Activated CD4-positive, alpha-beta T cell treated with anti-CD3 and anti-CD28 coated beads, Interleukin-2, amount 10 ng/mL, durations not matched to agents 24 days and 14 days (primary cell): ENCODE data around the gene BTBD7. TPM values are rescaled to one million over a fixed set of nuclear protein-coding genes. Genes with fewer than 3 reads are reported as not detected.
"Not testable (repeated sequence)": the region's sequence is repeated elsewhere in the genome, so short reads cannot be mapped to it uniquely, and the experiment has no call there.

Experiments
- DNase-seq: peaks from one replicate; pipeline ENCODE4 v3.0.0; 2022
- H3K27ac Mint-ChIP-seq: one replicate; pipeline ENCODE4 v1.8.0; 2022; ENCODE audit warnings: mild to moderate bottlenecking, mixed read lengths
- H3K27me3 Mint-ChIP-seq: one replicate; pipeline ENCODE4 v1.8.0; 2022; ENCODE audit warnings: mixed read lengths
- H3K36me3 Mint-ChIP-seq: one replicate; pipeline ENCODE4 v1.8.0; 2022; ENCODE audit warnings: low read depth, mild to moderate bottlenecking, mixed read lengths
- H3K4me1 Mint-ChIP-seq: one replicate; pipeline ENCODE4 v1.8.0; 2021; ENCODE audit warnings: mixed read lengths
- H3K4me3 Mint-ChIP-seq: one replicate; pipeline ENCODE4 v1.8.0; 2022; ENCODE audit warnings: mild to moderate bottlenecking, moderate library complexity, mixed read lengths
- H3K9me3 Mint-ChIP-seq: one replicate; pipeline ENCODE4 v1.8.0; 2021; ENCODE audit warnings: mixed read lengths
- intact Hi-C: fragments of 100-400 bp; cut with micrococcal nuclease; formaldehyde crosslinking; loops from one replicate; pipeline ENCODE4 v1.15.1; 2023
- total RNA-seq: library from RNA; stranded (reverse); gene quantifications from 2 replicates; pipeline ENCODE4 v1.2.3, GENCODE V29; 2022

BTBD7 gene
- total RNA-seq, 1 donor from 2014 or later, result 19.4 TPM

DNA sequence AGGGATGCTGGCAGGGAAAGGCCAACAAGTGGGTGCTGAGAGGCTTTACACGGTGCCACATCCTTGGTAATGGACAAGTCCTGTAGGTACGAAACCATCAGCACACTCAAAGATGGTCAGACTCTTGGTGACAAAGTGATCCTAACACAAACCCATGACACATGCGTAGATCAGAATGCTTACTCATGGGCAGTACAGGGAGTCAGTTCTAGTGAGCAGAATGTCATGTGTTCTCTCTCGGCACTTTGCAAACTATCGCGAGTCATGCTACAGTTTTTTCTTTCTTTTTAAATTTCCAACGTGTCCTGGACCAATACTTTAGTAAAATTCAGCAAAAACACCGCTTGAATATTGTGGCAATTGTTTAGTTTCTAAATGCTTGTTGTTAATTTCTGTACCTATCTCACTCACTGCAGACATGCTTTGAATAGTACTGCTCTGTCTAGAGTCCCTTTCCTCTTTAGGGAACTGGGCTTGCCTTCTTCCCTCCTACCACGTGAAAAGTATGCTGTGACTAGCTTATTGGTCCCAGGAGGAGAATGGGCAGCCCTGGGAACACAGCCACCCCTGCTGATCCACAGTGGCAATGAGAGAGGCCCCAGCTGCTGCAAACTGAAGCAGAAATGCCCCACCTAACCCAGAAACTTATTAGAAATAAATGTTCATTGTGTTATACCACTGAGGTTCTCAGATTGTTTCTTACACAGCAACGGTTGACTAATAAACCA lies 63.3 kb downstream of the BTBD7 start:
- H3K4me3 Mint-ChIP-seq, result no peak overlapping the region
- no peaks in the 10 kb centered on the region for H3K4me1 Mint-ChIP-seq
- no peaks in the 10 kb centered on the region for H3K27me3 Mint-ChIP-seq
- DNase-seq, result no peak
- no peaks in the 10 kb centered on the region for H3K9me3 Mint-ChIP-seq
- H3K27ac Mint-ChIP-seq, result no peak overlapping the region
- intact Hi-C loops, result no loop called here
- H3K36me3 Mint-ChIP-seq, result no peaks in the 10 kb centered on the region

DNA sequence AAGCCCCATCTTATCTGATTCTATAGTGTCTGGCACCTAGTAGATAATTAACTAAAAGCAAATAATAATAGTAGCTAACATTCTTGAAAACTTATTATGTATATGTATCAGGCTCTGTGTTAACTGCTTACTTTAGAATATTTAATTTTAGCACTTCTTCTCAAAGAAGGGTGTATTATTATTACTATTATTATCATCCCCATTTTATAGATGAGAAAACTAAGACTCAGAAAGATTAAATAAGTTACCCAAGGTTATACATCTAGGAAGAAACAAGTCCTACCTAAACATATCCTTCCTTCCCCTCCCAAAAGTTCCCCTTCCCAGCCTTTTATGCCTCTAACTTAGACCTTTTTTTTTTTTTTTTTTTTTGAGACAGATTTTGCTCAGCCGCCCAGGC lies 64.4 kb downstream of the BTBD7 start:
- Mint-ChIP-seq H3K9me3 (no peaks in the 10 kb centered on the region), H3K4me3 (no peak overlapping the region), H3K27ac (no peak overlapping the region), H3K4me1 (peaks cover 2% of the 10 kb centered on the region), H3K27me3 (no peaks in the 10 kb centered on the region), H3K36me3 (peaks cover 5% of the 10 kb centered on the region)
- no peak for DNase-seq
- intact Hi-C loops, result no loop called here

DNA sequence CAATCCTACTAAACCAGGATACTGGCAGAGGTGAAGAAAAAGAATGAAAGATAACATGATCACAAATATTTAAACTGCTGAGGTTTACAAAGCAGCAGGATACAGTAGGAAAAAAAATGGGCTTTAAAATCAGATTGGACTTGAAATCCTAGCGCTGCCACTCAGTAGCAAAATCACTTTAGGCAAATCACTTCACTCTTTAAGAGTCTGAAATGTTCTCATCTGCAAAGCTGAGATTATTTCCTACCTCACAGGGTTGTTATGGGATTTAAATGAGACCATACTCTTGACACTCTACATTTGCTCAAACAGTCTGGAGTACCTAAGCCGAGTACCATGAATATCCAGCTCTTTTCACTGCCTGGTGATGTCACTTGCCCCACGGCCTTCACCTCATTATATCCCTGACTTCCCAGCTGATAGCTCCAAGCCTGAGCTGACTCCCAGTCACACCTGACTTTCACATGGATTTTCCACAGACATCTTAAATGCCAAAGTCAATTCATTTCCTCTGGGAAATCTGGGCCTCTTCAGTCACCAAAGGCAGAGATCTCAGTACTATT lies 65.6 kb downstream of the BTBD7 start:
- Mint-ChIP-seq H3K36me3 (peaks cover 9% of the 10 kb centered on the region), H3K27ac (no peak overlapping the region)
- intact Hi-C loops, result no loop called here

DNA sequence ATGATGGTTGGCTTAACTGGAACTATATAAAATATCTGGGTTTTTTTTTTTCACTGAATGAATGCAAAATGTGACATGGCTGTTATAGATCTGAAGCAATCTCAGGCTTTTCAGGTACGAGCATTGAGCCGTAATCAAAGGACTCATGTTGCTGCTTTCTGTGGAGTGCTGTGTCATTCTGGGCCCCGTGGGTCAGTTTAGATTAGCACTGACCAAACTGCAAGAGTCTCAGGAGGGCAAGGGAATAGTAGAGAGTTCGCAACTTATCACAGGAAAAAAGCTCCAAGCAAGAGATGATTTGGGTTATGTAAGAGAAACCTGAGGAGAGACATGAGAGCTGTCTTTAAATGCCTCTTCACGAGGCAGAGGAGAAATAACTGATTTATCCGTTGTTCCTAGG lies 66.7 kb downstream of the BTBD7 start:
- intact Hi-C loops, result no loop called here

More for the DNA sequence above, 65.6 kb downstream of the BTBD7 start:
- Mint-ChIP-seq H3K9me3 (no peaks in the 10 kb centered on the region), H3K4me3 (no peak overlapping the region), H3K27me3 (no peaks in the 10 kb centered on the region), H3K4me1 (peaks cover 2% of the 10 kb centered on the region)
- DNase-seq, result no peak

DNA sequence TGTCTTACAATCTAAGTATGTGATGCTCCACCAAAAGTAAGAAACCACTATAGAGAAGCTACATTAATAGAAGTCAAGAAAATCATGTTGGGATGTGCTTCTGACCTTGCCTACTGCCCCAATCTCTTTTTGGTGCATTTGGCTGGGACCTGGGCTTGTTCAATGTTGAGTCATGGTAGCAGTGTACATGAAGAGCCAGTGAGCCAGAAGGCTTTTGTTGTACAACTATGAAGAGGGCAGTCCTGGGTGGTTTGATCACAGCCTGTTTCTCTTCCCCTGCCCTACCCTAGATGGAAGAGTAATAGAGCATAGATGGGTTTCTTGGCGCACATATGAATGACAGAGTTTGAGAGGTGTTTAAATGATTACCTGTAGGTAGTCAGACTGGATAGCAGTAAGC lies 69.4 kb downstream of the BTBD7 start:
- H3K27ac Mint-ChIP-seq, result no peak overlapping the region
- intact Hi-C loops, result no loop called here
- H3K4me3 Mint-ChIP-seq, result no peak overlapping the region
- peaks cover 2% of the 10 kb centered on the region for H3K4me1 Mint-ChIP-seq
- H3K27me3 Mint-ChIP-seq, result no peaks in the 10 kb centered on the region
- no peak for DNase-seq
- H3K36me3 Mint-ChIP-seq, result peaks cover 11% of the 10 kb centered on the region
- no peaks in the 10 kb centered on the region for H3K9me3 Mint-ChIP-seq

More for the DNA sequence above, 66.7 kb downstream of the BTBD7 start:
- Mint-ChIP-seq H3K4me3 (no peak overlapping the region), H3K27me3 (no peaks in the 10 kb centered on the region), H3K4me1 (peaks cover 2% of the 10 kb centered on the region), H3K36me3 (peaks cover 9% of the 10 kb centered on the region), H3K27ac (no peak overlapping the region), H3K9me3 (no peaks in the 10 kb centered on the region)
- no peak for DNase-seq

DNA sequence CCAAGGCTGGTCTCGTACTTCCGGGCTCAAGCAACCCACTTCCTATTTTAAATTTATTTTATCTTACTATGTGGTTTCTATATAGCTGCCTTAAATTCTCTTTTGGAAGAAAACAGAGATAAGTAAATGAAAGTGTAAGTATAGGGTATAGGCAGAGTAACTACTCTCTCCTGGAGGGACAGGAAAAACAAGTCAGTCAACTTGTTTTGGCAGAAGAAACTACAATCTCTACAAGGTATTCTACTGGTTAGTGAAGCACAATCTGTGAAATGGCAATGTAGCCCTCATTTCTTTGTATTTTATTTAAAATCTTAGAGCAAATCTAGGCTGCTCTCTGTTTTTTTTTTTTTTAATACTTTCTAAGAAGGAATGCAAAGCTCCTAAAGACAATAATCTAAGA lies 70.4 kb downstream of the BTBD7 start:
- Mint-ChIP-seq H3K36me3 (peaks cover 12% of the 10 kb centered on the region), H3K4me3 (no peak overlapping the region)

DNA sequence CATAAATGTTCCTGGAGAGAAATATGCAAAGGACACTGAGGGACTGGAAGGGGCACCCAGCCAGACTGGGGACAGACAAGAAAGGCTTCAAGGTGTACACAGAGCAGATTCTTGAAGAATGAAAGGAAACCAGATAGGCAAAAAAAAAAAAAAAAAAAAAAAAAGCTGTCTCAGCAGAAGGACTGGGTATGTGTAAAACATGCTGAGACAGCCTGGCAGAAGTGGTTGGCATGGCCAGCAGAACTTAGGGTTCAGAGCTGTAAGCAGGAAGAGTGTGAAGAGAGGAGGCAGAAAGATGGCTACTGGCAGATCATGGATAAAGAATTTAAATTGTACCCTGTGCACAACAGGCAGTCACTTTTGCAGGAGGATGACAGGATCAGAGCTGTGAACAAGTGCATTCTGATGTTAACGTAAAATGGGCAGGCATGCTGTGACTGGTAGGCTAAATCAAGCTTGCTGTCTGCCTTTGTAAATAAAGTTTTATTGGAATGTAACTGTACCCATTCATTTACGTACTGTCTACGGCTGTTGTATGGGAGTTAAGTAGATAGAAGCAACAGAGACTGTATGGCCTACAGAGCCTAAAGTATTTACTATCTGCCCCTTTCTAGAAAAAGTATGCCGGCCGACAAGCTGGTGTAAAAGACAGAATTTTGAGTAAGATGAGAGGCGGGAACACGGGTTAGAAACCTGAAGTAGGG lies 83.6 kb downstream of the BTBD7 start:
- H3K27ac Mint-ChIP-seq, result no peak overlapping the region

More for the DNA sequence above, 70.4 kb downstream of the BTBD7 start:
- H3K27ac Mint-ChIP-seq, result no peak overlapping the region
- no peak for DNase-seq
- no peaks in the 10 kb centered on the region for H3K27me3 Mint-ChIP-seq
- H3K9me3 Mint-ChIP-seq, result no peaks in the 10 kb centered on the region
- intact Hi-C loops, result no loop called here
- peaks cover 2% of the 10 kb centered on the region for H3K4me1 Mint-ChIP-seq

DNA sequence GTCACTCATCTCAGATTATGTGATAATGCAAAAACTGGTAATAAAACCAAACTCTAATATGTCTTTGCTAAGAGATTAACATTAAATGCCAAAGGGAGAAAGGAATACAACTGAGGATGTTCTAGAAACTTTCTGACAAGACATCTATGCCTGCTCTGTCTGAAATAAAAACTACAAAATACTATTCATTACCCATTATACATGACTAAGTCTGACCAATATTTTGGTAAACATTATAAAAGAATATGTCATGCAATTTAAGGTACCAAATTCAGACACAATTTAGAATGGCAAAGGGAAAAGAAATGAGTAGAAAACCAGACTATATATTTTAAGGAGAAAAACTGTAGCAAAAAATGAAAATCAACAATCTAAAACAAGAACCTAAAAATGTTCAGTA lies 86.3 kb downstream of the BTBD7 start:
- H3K4me1 Mint-ChIP-seq, result peaks cover 10% of the 10 kb centered on the region
- no peaks in the 10 kb centered on the region for H3K9me3 Mint-ChIP-seq
- intact Hi-C loops, result no loop called here
- no peak for DNase-seq
- peaks cover 43% of the 10 kb centered on the region for H3K36me3 Mint-ChIP-seq
- H3K27ac Mint-ChIP-seq, result no peak overlapping the region
- no peak overlapping the region for H3K4me3 Mint-ChIP-seq
- H3K27me3 Mint-ChIP-seq, result no peaks in the 10 kb centered on the region

More for the DNA sequence above, 83.6 kb downstream of the BTBD7 start:
- Mint-ChIP-seq H3K27me3 (no peaks in the 10 kb centered on the region), H3K36me3 (peaks cover 32% of the 10 kb centered on the region), H3K9me3 (no peaks in the 10 kb centered on the region), H3K4me3 (no peak overlapping the region), H3K4me1 (peaks cover 10% of the 10 kb centered on the region)
- no peak for DNase-seq
- intact Hi-C loops, result no loop called here

DNA sequence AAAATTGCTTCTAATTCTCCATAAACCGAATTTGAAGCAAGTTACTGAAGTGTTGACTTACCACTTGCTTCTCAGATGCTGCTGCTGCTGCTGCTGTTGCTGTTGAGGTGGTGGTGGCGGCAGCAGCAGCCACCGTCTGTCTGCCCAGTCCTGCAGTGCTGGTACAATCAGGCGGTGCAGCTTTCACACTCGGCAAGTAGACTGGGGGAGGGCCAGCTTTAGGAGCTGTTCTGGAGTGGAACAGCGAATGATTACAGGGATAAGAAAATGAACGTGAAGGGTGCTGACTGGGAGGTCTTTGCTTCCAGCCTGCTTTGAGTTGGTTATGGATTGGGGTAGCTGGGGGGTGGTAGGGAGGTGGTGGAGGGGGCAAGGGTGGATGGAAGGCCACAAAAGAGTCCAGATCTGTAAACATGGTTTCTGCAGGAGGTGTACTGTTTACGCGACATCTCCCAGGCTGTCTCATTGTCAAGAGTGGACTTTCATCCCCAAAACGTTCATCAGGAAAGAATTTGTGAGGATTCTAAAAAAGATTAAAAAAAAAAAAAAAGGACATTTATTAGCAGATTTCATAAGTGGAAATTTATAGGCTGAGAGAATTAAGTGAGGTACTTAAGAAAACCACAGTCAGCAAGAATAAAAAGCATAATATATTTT lies 86.9 kb downstream of the BTBD7 start:
- no peak for DNase-seq
- Mint-ChIP-seq H3K27me3 (no peaks in the 10 kb centered on the region), H3K4me3 (no peak overlapping the region), H3K36me3 (peaks cover 43% of the 10 kb centered on the region), H3K4me1 (peaks cover 10% of the 10 kb centered on the region), H3K27ac (no peak overlapping the region), H3K9me3 (no peaks in the 10 kb centered on the region)
- intact Hi-C loops, result no loop called here

DNA sequence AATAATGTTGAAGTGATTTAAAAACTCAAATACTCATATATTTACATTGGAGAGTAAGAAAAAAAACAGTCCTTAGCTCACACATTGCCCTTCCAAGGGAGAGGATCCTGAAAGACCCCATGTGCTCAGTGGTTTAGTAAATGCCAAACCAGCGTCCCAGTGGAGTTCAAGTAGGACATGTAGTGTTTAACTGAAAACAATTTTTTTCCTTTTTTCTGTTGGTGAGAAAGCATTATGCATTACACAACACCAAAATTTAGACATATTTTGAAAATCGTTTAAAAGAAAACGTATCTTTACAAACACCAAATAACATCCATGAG lies 92.2 kb downstream of the BTBD7 start:
- Mint-ChIP-seq H3K27me3 (no peaks in the 10 kb centered on the region), H3K9me3 (no peaks in the 10 kb centered on the region), H3K4me1 (no peaks in the 10 kb centered on the region), H3K36me3 (peaks cover 26% of the 10 kb centered on the region), H3K27ac (no peak overlapping the region), H3K4me3 (no peak overlapping the region)
- DNase-seq, result no peak
- intact Hi-C loops, result no loop called here

DNA sequence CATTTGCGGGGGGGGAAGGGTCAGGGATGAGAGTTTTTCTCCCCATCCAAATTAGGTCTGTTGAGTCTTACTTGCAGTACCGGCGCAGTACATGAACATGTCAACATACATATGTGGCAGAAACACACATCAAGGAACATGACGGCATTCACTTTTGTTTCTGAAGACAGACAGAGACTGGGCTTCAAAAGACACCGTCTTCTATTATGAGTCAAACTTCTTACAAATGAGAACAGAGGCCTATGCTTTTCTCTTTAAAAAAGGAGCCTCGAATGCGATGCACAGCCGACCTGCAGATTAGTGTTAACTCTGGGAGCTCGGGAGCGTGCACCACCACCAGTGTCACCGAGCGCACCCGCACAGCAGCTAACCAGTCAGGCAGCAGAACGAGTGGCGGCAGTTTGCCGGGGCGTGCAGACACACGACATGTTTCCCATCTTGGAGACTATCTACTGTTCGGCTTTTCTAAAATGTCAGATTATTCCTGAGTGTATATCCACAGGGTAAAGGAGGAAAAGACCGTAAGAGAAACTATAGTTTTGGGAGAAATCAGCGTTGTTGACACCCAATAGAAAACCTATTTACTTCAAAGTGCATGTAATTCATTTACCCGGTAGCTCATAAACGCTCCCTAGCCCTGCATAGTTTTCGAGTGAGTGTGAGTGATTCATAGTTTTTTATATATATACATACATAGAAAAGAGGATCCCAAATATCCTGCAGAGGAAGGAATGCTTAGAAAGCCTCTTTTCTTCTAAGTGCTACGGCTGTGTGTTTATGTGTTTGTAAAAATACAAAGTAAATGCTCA lies 92.8 kb downstream of the BTBD7 start:
- intact Hi-C loops, result no loop called here
- no peaks in the 10 kb centered on the region for H3K9me3 Mint-ChIP-seq

DNA sequence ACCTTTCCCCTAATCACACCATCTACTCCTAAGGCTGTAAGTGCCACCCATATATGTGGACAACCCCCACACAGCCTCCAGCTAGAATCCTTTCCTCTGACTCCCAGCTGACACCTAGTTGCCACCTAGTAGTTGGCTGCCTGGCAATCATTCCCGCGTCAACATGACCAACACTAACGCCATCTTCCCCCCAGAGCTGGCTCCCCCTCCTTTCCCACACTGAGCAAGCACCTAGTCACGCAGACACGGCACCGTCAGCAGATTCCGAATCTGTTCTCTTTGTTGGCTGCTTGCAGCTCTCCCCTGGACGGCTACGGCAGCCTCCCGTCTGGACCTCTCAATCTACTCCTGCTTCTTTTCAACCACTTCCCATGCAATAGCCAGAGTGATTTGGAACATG lies 98.0 kb downstream of the BTBD7 start:
- intact Hi-C loops, result no loop called here
- Mint-ChIP-seq H3K4me3 (no peak overlapping the region), H3K9me3 (no peaks in the 10 kb centered on the region), H3K27me3 (peaks cover 18% of the 10 kb centered on the region), H3K27ac (no peak overlapping the region), H3K4me1 (peaks cover 5% of the 10 kb centered on the region), H3K36me3 (peaks cover 1% of the 10 kb centered on the region)
- DNase-seq, result no peak

More for the DNA sequence above, 92.8 kb downstream of the BTBD7 start:
- no peak overlapping the region for H3K27ac Mint-ChIP-seq
- H3K4me3 Mint-ChIP-seq, result no peak overlapping the region
- peaks cover 2% of the 10 kb centered on the region for H3K27me3 Mint-ChIP-seq
- no peak for DNase-seq
- H3K36me3 Mint-ChIP-seq, result peaks cover 20% of the 10 kb centered on the region
- no peaks in the 10 kb centered on the region for H3K4me1 Mint-ChIP-seq

DNA sequence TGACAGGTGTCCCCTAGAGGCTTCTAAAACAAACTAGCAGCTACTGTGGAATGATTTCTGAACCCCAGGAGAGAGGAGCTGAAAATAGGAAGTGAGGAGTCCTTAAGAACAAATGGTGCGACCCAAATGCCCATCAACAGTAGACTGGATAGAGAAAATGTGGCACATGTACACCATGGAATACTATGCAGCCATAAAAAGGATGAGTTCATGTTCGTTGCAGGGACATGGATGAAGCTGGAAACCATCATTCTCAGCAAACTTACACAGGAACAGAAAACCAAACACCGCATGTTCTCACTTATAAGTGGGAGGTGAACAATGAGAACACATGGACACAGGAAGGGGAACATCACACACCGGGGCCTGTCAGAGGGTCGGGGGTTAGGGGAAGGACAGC lies 99.8 kb downstream of the BTBD7 start:
- H3K4me1 Mint-ChIP-seq, intact Hi-C loops, H3K27ac Mint-ChIP-seq: not testable (repeated sequence)

More for the DNA sequence above, 99.8 kb downstream of the BTBD7 start:
- not testable (repeated sequence) for DNase-seq, H3K9me3 Mint-ChIP-seq, H3K36me3 Mint-ChIP-seq, H3K4me3 Mint-ChIP-seq
- H3K27me3 Mint-ChIP-seq, result peaks cover 18% of the 10 kb centered on the region
